ENCODE results near the gene REST.

Gene REST

GRCh38 chr4:56971383-56971782 lies 63.7 kb downstream of the REST start:
- ATAC-seq (replicated peaks; ENCODE audit: extremely low read depth, poor library complexity, severe bottlenecking) (no peak), DNase-seq (ENCODE audit: low spot score in 2 of 2) (no peak)
- peaks cover 67% of the 10 kb centered on the region for H3K36me3 Mint-ChIP-seq (ENCODE audit: insufficient read depth)
- H3K4me1 Mint-ChIP-seq: peaks cover 20% of the 10 kb centered on the region
- peaks cover 5% of the 10 kb centered on the region for H3K9me3 Mint-ChIP-seq
- no peaks in the 10 kb centered on the region for H3K27me3 Mint-ChIP-seq
- H3K4me3 Mint-ChIP-seq: no peak overlapping the region
- peak overlapping the region; percentile 71 for H3K27ac Mint-ChIP-seq (ENCODE audit: low read depth)

GRCh38 chr4:56972389-56972788 lies 64.7 kb downstream of the REST start:
- peaks cover 62% of the 10 kb centered on the region for H3K36me3 Mint-ChIP-seq (ENCODE audit: insufficient read depth)
- no peak overlapping the region for H3K4me3 Mint-ChIP-seq
- DNase-seq (ENCODE audit: low spot score in 2 of 2) (no peak), ATAC-seq (replicated peaks; ENCODE audit: extremely low read depth, poor library complexity, severe bottlenecking) (no peak)
- H3K27me3 Mint-ChIP-seq: no peaks in the 10 kb centered on the region
- H3K27ac Mint-ChIP-seq (ENCODE audit: low read depth): peak overlapping the region; percentile 9
- H3K9me3 Mint-ChIP-seq: peaks cover 5% of the 10 kb centered on the region
- peaks cover 26% of the 10 kb centered on the region for H3K4me1 Mint-ChIP-seq

GRCh38 chr4:56972809-56973208 lies 65.1 kb downstream of the REST start:
- ATAC-seq (replicated peaks; ENCODE audit: extremely low read depth, poor library complexity, severe bottlenecking): no peak
- H3K4me1 Mint-ChIP-seq: peaks cover 27% of the 10 kb centered on the region
- no peak for DNase-seq (ENCODE audit: low spot score in 2 of 2)
- H3K36me3 Mint-ChIP-seq (ENCODE audit: insufficient read depth): peaks cover 62% of the 10 kb centered on the region
- H3K27me3 Mint-ChIP-seq: no peaks in the 10 kb centered on the region
- H3K27ac Mint-ChIP-seq (ENCODE audit: low read depth): no peak overlapping the region
- H3K4me3 Mint-ChIP-seq: no peak overlapping the region
- peaks cover 5% of the 10 kb centered on the region for H3K9me3 Mint-ChIP-seq

DNA sequence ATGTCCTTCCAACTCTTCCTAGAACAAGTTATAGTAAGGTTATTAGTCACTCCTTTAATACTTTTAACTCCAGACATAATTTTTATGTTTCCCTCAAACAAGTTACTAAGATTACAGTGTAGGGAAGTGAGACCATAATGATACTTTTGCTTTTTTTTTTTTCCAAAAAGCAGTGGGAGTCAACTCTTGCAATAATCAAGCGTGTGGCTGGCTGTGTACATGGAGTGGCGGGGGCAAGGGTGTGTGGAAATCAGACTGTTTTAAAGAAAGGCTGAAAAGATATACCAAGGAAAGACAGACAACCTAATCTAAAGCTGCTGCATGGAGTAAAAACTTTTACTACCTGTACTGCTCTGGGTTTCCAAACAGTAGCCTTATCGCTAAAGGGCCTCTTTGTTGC lies 65.6 kb downstream of the REST start:
- peaks cover 5% of the 10 kb centered on the region for H3K9me3 Mint-ChIP-seq
- DNase-seq (ENCODE audit: low spot score in 2 of 2) (no peak), ATAC-seq (replicated peaks; ENCODE audit: extremely low read depth, poor library complexity, severe bottlenecking) (no peak)
- H3K4me3 Mint-ChIP-seq: no peak overlapping the region
- H3K4me1 Mint-ChIP-seq: peaks cover 27% of the 10 kb centered on the region
- no peaks in the 10 kb centered on the region for H3K27me3 Mint-ChIP-seq
- H3K36me3 Mint-ChIP-seq (ENCODE audit: insufficient read depth): peaks cover 64% of the 10 kb centered on the region
- no peak overlapping the region for H3K27ac Mint-ChIP-seq (ENCODE audit: low read depth)

DNA sequence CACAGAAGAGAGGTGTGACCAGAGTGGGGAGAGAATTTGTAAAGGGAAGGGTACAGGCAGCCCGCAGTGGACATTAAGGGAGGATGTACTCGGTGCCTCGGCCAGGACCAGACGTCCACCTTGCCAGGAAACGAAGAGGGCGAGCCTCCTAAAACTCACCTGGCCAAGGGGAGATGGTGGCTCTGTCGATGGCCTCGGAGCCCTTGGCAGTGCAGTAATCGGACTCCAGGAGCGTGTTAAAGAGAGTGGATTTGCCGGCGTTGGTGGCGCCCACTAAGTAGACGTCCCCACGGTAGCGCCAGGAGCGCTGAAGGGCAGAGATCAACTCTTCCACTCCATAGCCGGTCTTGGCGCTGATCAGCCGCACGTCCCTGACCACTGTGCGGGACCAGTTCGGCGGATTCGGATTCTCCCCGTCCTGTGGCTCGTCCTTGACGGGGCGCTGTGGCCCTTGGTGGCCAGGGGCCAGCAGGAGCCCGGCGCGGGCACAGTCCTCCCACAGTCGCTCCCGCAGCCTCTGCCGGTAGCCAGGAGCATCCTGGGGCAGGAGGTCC lies 68.7 kb downstream of the REST start:
- Mint-ChIP-seq H3K36me3 (ENCODE audit: insufficient read depth) (peaks cover 54% of the 10 kb centered on the region), H3K9me3 (peaks cover 5% of the 10 kb centered on the region), H3K4me3 (peak overlapping the region; percentile 93), H3K27ac (ENCODE audit: low read depth) (peak overlapping the region; percentile 52), H3K27me3 (no peaks in the 10 kb centered on the region), H3K4me1 (peaks cover 37% of the 10 kb centered on the region)
- DNase-seq (ENCODE audit: low spot score in 2 of 2): peak in 1 of 2 donors; percentile 14
- no peak for ATAC-seq (replicated peaks; ENCODE audit: extremely low read depth, poor library complexity, severe bottlenecking)

- DNase-seq (ENCODE audit: low spot score in 2 of 2) (peak; percentile 18 to 30), ATAC-seq (replicated peaks; ENCODE audit: extremely low read depth, poor library complexity, severe bottlenecking) (peak; percentile 35)
- Mint-ChIP-seq H3K9me3 (peaks cover 5% of the 10 kb centered on the region), H3K36me3 (ENCODE audit: insufficient read depth) (peaks cover 55% of the 10 kb centered on the region), H3K4me1 (peaks cover 40% of the 10 kb centered on the region), H3K27ac (ENCODE audit: low read depth) (peak overlapping the region; percentile 99), H3K27me3 (no peaks in the 10 kb centered on the region), H3K4me3 (peak overlapping the region; percentile 93)
Observed at GRCh38 chr4:56976837-56977320, 69.2 kb downstream of the REST start.

GRCh38 chr4:56977321-56978012 lies 69.8 kb downstream of the REST start, which contains the start of gene NOA1:
Gene NOA1, minus strand, starts transcription at chr4:56977606. Its CDS starts 21 bp downstream, at chr4:56977585.
- H3K4me1 Mint-ChIP-seq: peaks cover 45% of the 10 kb centered on the region
- no peaks in the 10 kb centered on the region for H3K27me3 Mint-ChIP-seq
- ATAC-seq (replicated peaks; ENCODE audit: extremely low read depth, poor library complexity, severe bottlenecking): peak; percentile 86
- peak within 1 kb of the TSS; percentile 93 for H3K4me3 Mint-ChIP-seq
- peaks cover 5% of the 10 kb centered on the region for H3K9me3 Mint-ChIP-seq
- peak; percentile 97 to 98 for DNase-seq (ENCODE audit: low spot score in 2 of 2)
- peaks cover 50% of the 10 kb centered on the region for H3K36me3 Mint-ChIP-seq (ENCODE audit: insufficient read depth)
- H3K27ac Mint-ChIP-seq (ENCODE audit: low read depth): peak within 1 kb of the TSS; percentile 99

GRCh38 chr4:56978750-56979303 lies 71.1 kb downstream of the REST start, which contains the start of gene POLR2B:
Gene POLR2B, plus strand, starts transcription at chr4:56978896. Its CDS starts 90 bp downstream, at chr4:56978986.
- H3K27ac Mint-ChIP-seq (ENCODE audit: low read depth): peak within 1 kb of the TSS; percentile 99
- peaks cover 2% of the 10 kb centered on the region for H3K9me3 Mint-ChIP-seq
- ATAC-seq (replicated peaks; ENCODE audit: extremely low read depth, poor library complexity, severe bottlenecking): peak; percentile 24
- H3K4me1 Mint-ChIP-seq: peaks cover 53% of the 10 kb centered on the region
- peak within 1 kb of the TSS; percentile 93 for H3K4me3 Mint-ChIP-seq
- H3K36me3 Mint-ChIP-seq (ENCODE audit: insufficient read depth): peaks cover 41% of the 10 kb centered on the region
- DNase-seq (ENCODE audit: low spot score in 2 of 2): peak; percentile 63 to 67
- no peaks in the 10 kb centered on the region for H3K27me3 Mint-ChIP-seq

DNA sequence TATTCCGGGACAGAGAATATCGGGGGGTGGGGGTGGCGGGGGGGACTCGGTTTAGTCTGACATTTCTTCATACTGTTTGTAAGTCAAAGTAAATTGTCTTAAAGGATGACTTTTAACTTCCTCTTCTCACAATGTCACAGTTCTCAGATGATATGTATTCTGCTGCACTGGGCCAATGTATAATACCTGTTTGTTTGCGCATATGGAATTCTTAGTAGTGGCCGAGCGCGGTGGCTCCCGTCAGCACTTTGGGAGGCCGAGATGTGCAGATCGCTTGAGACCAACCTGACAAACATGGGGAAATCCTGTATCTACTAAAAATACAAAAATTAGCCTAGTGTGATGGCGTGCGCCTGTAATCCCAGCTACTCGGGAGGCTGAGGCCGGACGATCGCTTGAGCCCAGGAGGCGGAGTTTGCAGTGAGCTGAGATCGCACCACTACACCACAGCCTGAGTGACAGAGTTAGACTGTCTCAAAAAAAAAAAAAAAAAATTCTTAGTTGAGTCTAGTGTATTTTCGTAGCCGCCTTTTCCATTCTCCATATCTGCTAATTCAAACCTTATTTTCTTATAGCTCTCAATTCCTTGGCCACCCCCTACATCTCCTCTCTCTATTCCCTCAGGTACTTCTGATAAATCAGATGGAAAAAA lies 71.8 kb downstream of the REST start:
- Mint-ChIP-seq H3K4me1 (peaks cover 57% of the 10 kb centered on the region), H3K9me3 (no peaks in the 10 kb centered on the region)
- peak in 1 of 2 donors; percentile 17 for DNase-seq (ENCODE audit: low spot score in 2 of 2)

GRCh38 chr4:56981795-56982201 lies 74.1 kb downstream of the REST start:
- Mint-ChIP-seq H3K4me3 (peak overlapping the region; percentile 93), H3K4me1 (peaks cover 57% of the 10 kb centered on the region), H3K9me3 (no peaks in the 10 kb centered on the region), H3K27ac (ENCODE audit: low read depth) (peak overlapping the region; percentile 73), H3K36me3 (ENCODE audit: insufficient read depth) (peaks cover 38% of the 10 kb centered on the region), H3K27me3 (no peaks in the 10 kb centered on the region)
- DNase-seq (ENCODE audit: low spot score in 2 of 2): no peak
- no peak for ATAC-seq (replicated peaks; ENCODE audit: extremely low read depth, poor library complexity, severe bottlenecking)

More for the DNA sequence above, 71.8 kb downstream of the REST start:
- Mint-ChIP-seq H3K27ac (ENCODE audit: low read depth) (peak overlapping the region; percentile 99), H3K27me3 (no peaks in the 10 kb centered on the region), H3K4me3 (peak overlapping the region; percentile 93), H3K36me3 (ENCODE audit: insufficient read depth) (peaks cover 39% of the 10 kb centered on the region)
- ATAC-seq (replicated peaks; ENCODE audit: extremely low read depth, poor library complexity, severe bottlenecking): no peak

DNA sequence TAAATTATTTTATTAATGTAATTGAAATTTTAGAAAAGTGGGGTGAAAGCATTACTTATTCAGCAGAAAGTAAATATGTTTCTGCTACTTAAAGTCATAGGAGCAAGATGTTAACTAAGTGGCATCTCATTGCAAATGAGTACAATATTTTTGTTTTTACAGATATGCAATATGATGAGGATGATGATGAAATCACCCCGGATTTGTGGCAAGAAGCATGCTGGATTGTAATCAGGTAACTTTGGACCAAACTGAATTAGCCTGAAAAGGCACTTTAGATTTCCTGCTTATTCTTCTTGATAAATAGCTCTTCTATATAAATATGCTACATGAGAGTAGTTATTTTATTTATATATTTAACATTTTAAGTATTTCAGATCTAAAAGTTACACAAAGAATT lies 78.5 kb downstream of the REST start:
- H3K36me3 Mint-ChIP-seq (ENCODE audit: insufficient read depth): peaks cover 37% of the 10 kb centered on the region

GRCh38 chr4:56986952-56987351 lies 79.3 kb downstream of the REST start:
- no peak for ATAC-seq (replicated peaks; ENCODE audit: extremely low read depth, poor library complexity, severe bottlenecking)
- H3K27me3 Mint-ChIP-seq: no peaks in the 10 kb centered on the region
- H3K4me3 Mint-ChIP-seq: no peak overlapping the region
- no peak overlapping the region for H3K27ac Mint-ChIP-seq (ENCODE audit: low read depth)
- no peak for DNase-seq (ENCODE audit: low spot score in 2 of 2)
- H3K36me3 Mint-ChIP-seq (ENCODE audit: insufficient read depth): peaks cover 41% of the 10 kb centered on the region
- H3K4me1 Mint-ChIP-seq: peaks cover 60% of the 10 kb centered on the region
- no peaks in the 10 kb centered on the region for H3K9me3 Mint-ChIP-seq

More for the DNA sequence above, 78.5 kb downstream of the REST start:
- Mint-ChIP-seq H3K4me1 (peaks cover 60% of the 10 kb centered on the region), H3K4me3 (no peak overlapping the region), H3K27ac (ENCODE audit: low read depth) (no peak overlapping the region), H3K27me3 (no peaks in the 10 kb centered on the region), H3K9me3 (no peaks in the 10 kb centered on the region)
- DNase-seq (ENCODE audit: low spot score in 2 of 2) (no peak), ATAC-seq (replicated peaks; ENCODE audit: extremely low read depth, poor library complexity, severe bottlenecking) (no peak)

Measured in central memory CD8-positive, alpha-beta T cell (primary cell).